Lung (tissue), 12 donors: ENCODE results near the gene MCTP2. TPM values are rescaled to one million over a fixed set of nuclear protein-coding genes. Genes with fewer than 3 reads are reported as not detected.
A peak's percentile ranks its signal among the peaks of the same experiment; 100 is the strongest.

Source experiments
- ATAC-seq: fragments of 200-7000 bp; cut with Tn5 transposase; one replicate; pipeline ENCODE4 v1.9.1; 2020; ENCODE audit warnings: moderate number of reproducible peaks; ENCODE audit not compliant: insufficient read depth, low FRiP score
- DNase-seq, 3 donors: peaks; one replicate each; pipeline ENCODE4 v3.0.0-alpha.2; 2013 to 2017
- H3K27ac ChIP-seq, 2 donors: one replicate each; pipeline ENCODE4 v1.5.1; 2013; ENCODE audit warnings: mild to moderate bottlenecking in 2 of 2, moderate library complexity in 2 of 2, control low read depth in 1 of 2, inconsistent platforms in 1 of 2, low read depth in 1 of 2, low read length in 1 of 2
- H3K27me3 ChIP-seq, 3 donors: one replicate each; pipeline ENCODE4 v1.5.1; 2013; ENCODE audit warnings: low read length in 2 of 3; ENCODE audit not compliant: control insufficient read depth in 3 of 3, insufficient read depth in 3 of 3
- H3K36me3 ChIP-seq, 4 donors: one replicate each; pipeline ENCODE4 v1.5.1; 2013; ENCODE audit warnings: low read length in 4 of 4, mild to moderate bottlenecking in 1 of 4, moderate library complexity in 1 of 4; ENCODE audit not compliant: control insufficient read depth in 4 of 4, insufficient read depth in 4 of 4
- H3K4me1 ChIP-seq, 5 donors: one replicate each; pipeline ENCODE4 v1.5.1; 2013; ENCODE audit warnings: low read length in 5 of 5, mild to moderate bottlenecking in 2 of 5, moderate library complexity in 1 of 5; ENCODE audit not compliant: control insufficient read depth in 5 of 5, insufficient read depth in 5 of 5
- H3K4me3 ChIP-seq: one replicate; pipeline ENCODE4 v1.5.1; 2013; ENCODE audit warnings: mild to moderate bottlenecking, control low read depth, moderate library complexity
- H3K9ac ChIP-seq, 2 donors: one replicate each; pipeline ENCODE4 v1.5.1; 2013; ENCODE audit warnings: low read length in 2 of 2, control low read depth in 1 of 2; ENCODE audit not compliant: insufficient read depth in 1 of 2
- H3K9me3 ChIP-seq, 4 donors: one replicate each; pipeline ENCODE4 v1.5.1; 2013; ENCODE audit warnings: low read length in 3 of 4, mild to moderate bottlenecking in 1 of 4, moderate library complexity in 1 of 4; ENCODE audit not compliant: control insufficient read depth in 4 of 4, insufficient read depth in 3 of 4
- CTCF ChIP-seq: IDR thresholded peaks from 2 replicates; pipeline ENCODE4 v1.5.1; 2012; ENCODE audit warnings: mild to moderate bottlenecking; ENCODE audit errors: control extremely low read depth, extremely low read depth
- WGBS, 2 donors: extraction: QIAGEN DNeasy Blood & Tissue Kit; methylation state at CpG; one replicate each; pipeline ENCODE4 v1.1.7; 2013; 5-methylcytosine and 5-hydroxymethylcytosine counted together
- polyA plus RNA-seq, 2 donors: library from polyadenylated mRNA; stranded (reverse); fragments of 200-250 nt; gene quantifications; one replicate each; pipeline ENCODE4 v1.2.1, GENCODE V29; 2013
- total RNA-seq, 2 donors: library from RNA; depleted of rRNA in 1 of 2; stranded (reverse); fragments of >200 nt in 1 of 2; gene quantifications; one replicate each; pipeline ENCODE4 v1.2.1, GENCODE V29; 2014 to 2021
- donor health status: control.
- donor health status: control.
- donor health status: Bipolar disorder and iron deficiency.
- donor health status: healthy.
- donor health status: DM: yes; HTN: yes; CAD: no.

Gene MCTP2
- total and polyA plus RNA-seq, 4 donors: 3.5 to 92.5 (median 30.2) TPM

- H3K27me3 ChIP-seq: no peaks in the 10 kb centered on the region
- H3K9ac ChIP-seq: no peak overlapping the region
- no peak overlapping the region for H3K4me3 ChIP-seq
- ATAC-seq (no peak), DNase-seq (no peak)
- H3K4me1 ChIP-seq: peaks cover 0 to 6% (median 0%) of the 10 kb centered on the region in 5 donors
- no peak for TF ChIP-seq CTCF
- WGBS, 2 donors: 34 to 54% methylated on average over 4 of the region's 4 CpGs
- no peaks in the 10 kb centered on the region for H3K36me3 ChIP-seq
- peaks cover 0 to 3% (median 0%) of the 10 kb centered on the region in 4 donors for H3K9me3 ChIP-seq
- no peak overlapping the region for H3K27ac ChIP-seq
Observed at GRCh38 chr15:94287794-94288246, 56.5 kb downstream of the MCTP2 start.

- Histone ChIP-seq H3K9me3 (peaks cover 0 to 3% (median 0%) of the 10 kb centered on the region in 4 donors), H3K9ac (no peak overlapping the region), H3K27me3 (no peaks in the 10 kb centered on the region), H3K4me1 (peaks cover 0 to 12% (median 0%) of the 10 kb centered on the region in 5 donors), H3K36me3 (no peaks in the 10 kb centered on the region), H3K27ac (no peak overlapping the region), H3K4me3 (no peak overlapping the region)
- TF ChIP-seq CTCF: no peak
- ATAC-seq (no peak), DNase-seq (no peak)
- WGBS, 2 donors: 38 to 75% methylated on average over 1 of the region's 1 CpG
Observed at GRCh38 chr15:94290730-94291129, 59.4 kb downstream of the MCTP2 start.

GRCh38 chr15:94293411-94294402 lies 62.3 kb downstream of the MCTP2 start:
- no peak for ATAC-seq
- H3K27me3 ChIP-seq: no peaks in the 10 kb centered on the region
- peaks cover 0 to 20% (median 1%) of the 10 kb centered on the region in 5 donors for H3K4me1 ChIP-seq
- WGBS, 2 donors: 29 to 47% methylated on average over 13 of the region's 13 CpGs
- peaks cover 0 to 1% (median 0%) of the 10 kb centered on the region in 4 donors for H3K36me3 ChIP-seq
- no peak overlapping the region for H3K9ac ChIP-seq
- no peak for TF ChIP-seq CTCF
- H3K27ac ChIP-seq: no peak overlapping the region
- peak in 2 of 3 donors; percentile 36 to 50 for DNase-seq
- peaks cover 0 to 3% (median 0%) of the 10 kb centered on the region in 4 donors for H3K9me3 ChIP-seq
- H3K4me3 ChIP-seq: no peak overlapping the region
